ENCODE results near the gene MEGF9.

MEGF9 gene

DNA sequence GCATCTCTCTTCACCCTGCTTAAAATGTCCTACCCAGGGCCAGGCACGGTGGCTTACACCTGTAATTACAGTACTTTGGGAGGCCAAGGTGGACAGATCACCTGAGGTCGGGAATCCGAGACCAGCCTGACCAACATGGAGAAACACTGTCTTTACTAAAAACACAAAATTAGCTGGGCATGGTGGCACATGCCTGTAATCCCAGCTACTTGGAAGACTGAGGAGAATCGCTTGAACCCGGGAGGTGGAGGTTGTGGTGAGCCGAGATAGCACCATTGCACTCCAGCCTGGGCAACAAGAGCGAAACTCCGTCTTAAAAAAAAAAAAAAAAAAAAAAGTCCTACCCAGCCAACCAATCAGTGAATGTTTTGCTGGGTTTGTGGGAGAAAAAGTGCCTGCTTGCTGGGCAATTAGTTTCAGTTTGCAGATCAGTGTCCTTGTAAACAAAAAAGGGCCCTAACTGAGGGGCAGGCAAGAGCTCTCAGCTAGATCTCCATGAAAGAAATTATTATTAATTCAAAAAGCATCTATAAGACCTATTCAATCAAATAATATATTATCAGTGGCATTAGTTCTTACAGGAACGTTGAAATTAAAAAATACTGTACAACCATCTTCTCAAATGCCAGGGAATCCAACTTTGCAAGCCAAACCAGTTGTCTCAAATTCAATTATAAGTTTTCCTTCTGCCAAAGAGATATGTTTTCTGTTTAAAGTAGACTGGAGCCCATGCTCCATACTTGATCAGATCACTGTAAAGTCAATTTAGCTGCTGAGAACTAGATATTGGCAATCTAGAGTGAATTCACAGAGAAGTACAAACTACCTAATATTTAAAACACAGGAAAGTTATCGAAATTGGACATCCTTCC lies 3.9 kb downstream of the MEGF9 start:
- Histone ChIP-seq H4K8ac (ENCODE audit: low read depth, low read length) (no peak overlapping the region), H4K12ac (ENCODE audit: low read depth, low read length) (no peak overlapping the region), H2AFZ (ENCODE audit: insufficient read depth, low read length, poor library complexity) (no peak overlapping the region), H3K36me3 (ENCODE audit: control insufficient read depth in 1 of 2, insufficient read depth in 2 of 2, low read length in 2 of 2) (no peaks in the 10 kb centered on the region), H2AK5ac (ENCODE audit: low read length) (no peak overlapping the region), H3K27ac (ENCODE audit: low read depth, low read length) (no peak overlapping the region), H3K27me3 (ENCODE audit: insufficient read depth, low read length) (peaks cover 10% of the 10 kb centered on the region), H4K91ac (ENCODE audit: low read depth, low read length) (no peak overlapping the region), H3K79me1 (ENCODE audit: low read length) (peaks cover 7% of the 10 kb centered on the region), H3K23ac (ENCODE audit: low read length) (no peak overlapping the region), H3K4me1 (ENCODE audit: control insufficient read depth in 1 of 2, insufficient read depth in 2 of 2, low read length in 2 of 2) (peaks cover 6% of the 10 kb centered on the region in 2 experiments), H3K79me2 (ENCODE audit: control insufficient read depth, insufficient read depth, low read length, poor library complexity) (peaks cover 5% of the 10 kb centered on the region), H2BK120ac (ENCODE audit: insufficient read depth, low read length, poor library complexity) (no peak overlapping the region), H2BK12ac (ENCODE audit: low read length) (no peak overlapping the region), H3K4me3 (ENCODE audit: low read depth, low read length) (no peak overlapping the region), H3K14ac (ENCODE audit: low read length) (no peak overlapping the region), H3K4ac (ENCODE audit: low read depth, low read length) (no peak overlapping the region), H3K9ac (ENCODE audit: low read length) (no peak overlapping the region), H3K4me2 (ENCODE audit: low read length) (no peak overlapping the region), H2BK5ac (ENCODE audit: low read depth, low read length, poor library complexity) (no peak overlapping the region), H3K9me3 (ENCODE audit: insufficient read depth, low read depth, low read length) (no peaks in the 10 kb centered on the region), H3K18ac (ENCODE audit: low read length) (no peak overlapping the region)
- no CpG with 5 or more reads among the region's 10 CpGs for WGBS (ENCODE audit: extremely low coverage, insufficient coverage, insufficient read length)
- DNase-seq = peak in 1 of 2 donors; percentile 26

DNA sequence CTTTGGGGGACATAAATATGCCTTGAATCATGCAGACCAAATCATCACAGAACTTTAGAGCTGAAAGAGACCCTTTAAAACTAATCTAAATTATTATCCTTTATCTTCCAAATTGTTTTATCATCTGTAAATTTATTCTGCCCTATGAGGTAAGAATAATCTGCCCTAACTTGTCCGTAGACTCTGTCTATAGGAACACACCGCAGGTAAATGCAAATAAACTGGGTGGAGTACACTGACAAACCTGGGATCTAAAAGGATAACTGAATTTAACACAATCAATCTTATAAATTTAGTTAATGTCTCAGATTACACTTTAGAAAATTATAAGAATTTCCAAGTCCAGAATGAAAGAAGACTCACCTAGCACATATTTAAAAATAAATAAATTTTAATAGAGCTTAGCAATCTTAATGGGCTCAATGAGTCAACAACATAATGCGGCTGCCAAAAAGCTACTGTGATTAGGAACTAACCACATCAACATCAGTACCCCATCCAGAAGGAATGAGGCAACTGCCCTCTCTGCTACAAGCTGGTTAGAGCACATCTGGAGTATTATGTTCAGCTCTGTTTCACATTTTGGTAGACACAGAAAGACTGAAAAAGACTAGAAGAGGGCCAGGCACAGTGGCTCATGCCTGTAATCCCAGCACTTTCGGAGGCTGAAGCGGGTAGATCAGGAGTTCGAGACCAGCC lies 5.6 kb downstream of the MEGF9 start:
- H2BK12ac ChIP-seq (ENCODE audit: low read length) = no peak overlapping the region
- H3K79me1 ChIP-seq (ENCODE audit: low read length) = no peaks in the 10 kb centered on the region
- H3K9ac ChIP-seq (ENCODE audit: low read length) = no peak overlapping the region
- no peak overlapping the region for H3K14ac ChIP-seq (ENCODE audit: low read length)
- H3K4me3 ChIP-seq (ENCODE audit: low read depth, low read length) = no peak overlapping the region
- H3K9me3 ChIP-seq (ENCODE audit: insufficient read depth, low read depth, low read length) = no peaks in the 10 kb centered on the region
- no peak overlapping the region for H3K23ac ChIP-seq (ENCODE audit: low read length)
- no peak overlapping the region for H2BK120ac ChIP-seq (ENCODE audit: insufficient read depth, low read length, poor library complexity)
- WGBS (ENCODE audit: extremely low coverage, insufficient coverage, insufficient read length) = no CpG with 5 or more reads among the region's 6 CpGs
- H3K27me3 ChIP-seq (ENCODE audit: insufficient read depth, low read length) = peaks cover 7% of the 10 kb centered on the region
- H4K8ac ChIP-seq (ENCODE audit: low read depth, low read length) = no peak overlapping the region
- no peak overlapping the region for H2AFZ ChIP-seq (ENCODE audit: insufficient read depth, low read length, poor library complexity)
- H2AK5ac ChIP-seq (ENCODE audit: low read length) = no peak overlapping the region
- no peak overlapping the region for H4K12ac ChIP-seq (ENCODE audit: low read depth, low read length)
- no peak overlapping the region for H3K27ac ChIP-seq (ENCODE audit: low read depth, low read length)
- no peaks in the 10 kb centered on the region for H3K36me3 ChIP-seq (ENCODE audit: control insufficient read depth in 1 of 2, insufficient read depth in 2 of 2, low read length in 2 of 2)
- no peak overlapping the region for H2BK5ac ChIP-seq (ENCODE audit: low read depth, low read length, poor library complexity)
- no peak overlapping the region for H3K4me2 ChIP-seq (ENCODE audit: low read length)
- DNase-seq = no peak
- no peaks in the 10 kb centered on the region for H3K4me1 ChIP-seq (ENCODE audit: control insufficient read depth in 1 of 2, insufficient read depth in 2 of 2, low read length in 2 of 2)
- H3K4ac ChIP-seq (ENCODE audit: low read depth, low read length) = no peak overlapping the region
- H3K18ac ChIP-seq (ENCODE audit: low read length) = no peak overlapping the region
- H3K79me2 ChIP-seq (ENCODE audit: control insufficient read depth, insufficient read depth, low read length, poor library complexity) = no peaks in the 10 kb centered on the region
- H4K91ac ChIP-seq (ENCODE audit: low read depth, low read length) = no peak overlapping the region

DNA sequence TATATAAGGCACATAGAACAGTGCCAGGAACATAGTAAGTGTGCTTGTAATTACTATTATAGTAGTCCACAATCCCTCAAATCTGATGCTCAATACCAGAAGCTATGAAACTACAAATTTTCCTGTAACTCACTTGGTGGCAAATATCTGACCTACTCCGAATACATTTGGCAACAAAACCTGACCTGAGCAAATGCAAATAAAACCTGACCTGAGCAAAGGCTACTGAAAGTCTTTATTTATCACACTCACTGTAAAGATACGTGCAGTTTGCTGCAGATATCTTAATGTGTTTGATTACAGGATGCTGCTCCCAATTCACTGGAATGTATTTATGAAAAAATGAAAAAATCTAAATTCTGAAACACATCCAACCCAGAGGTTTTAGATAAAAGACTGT lies 7.1 kb downstream of the MEGF9 start:
- Histone ChIP-seq H3K4ac (ENCODE audit: low read depth, low read length) (no peak overlapping the region), H3K14ac (ENCODE audit: low read length) (no peak overlapping the region)

DNA sequence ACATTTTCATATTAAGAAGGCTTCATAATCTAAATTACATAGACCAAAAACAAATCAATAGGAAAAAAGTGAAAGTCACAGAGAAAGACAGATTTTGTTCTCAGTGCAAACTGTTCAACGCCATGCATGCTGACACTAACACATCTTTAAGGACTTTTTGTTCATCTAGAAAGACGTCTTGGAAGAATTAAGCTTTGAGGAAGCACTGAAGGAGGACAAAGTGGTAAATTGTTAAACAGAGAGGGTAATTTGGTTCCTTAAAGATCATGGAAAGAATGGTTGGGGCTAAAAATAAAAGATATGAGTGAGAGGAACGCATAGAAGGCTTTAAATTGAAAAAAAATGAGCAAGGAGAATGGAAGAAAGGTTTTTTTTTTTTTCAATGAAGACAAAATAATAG lies 9.1 kb downstream of the MEGF9 start:
- no peak overlapping the region for H2BK120ac ChIP-seq (ENCODE audit: insufficient read depth, low read length, poor library complexity)
- no peak overlapping the region for H3K9ac ChIP-seq (ENCODE audit: low read length)
- H4K8ac ChIP-seq (ENCODE audit: low read depth, low read length) = no peak overlapping the region
- no peak overlapping the region for H4K91ac ChIP-seq (ENCODE audit: low read depth, low read length)
- H2BK5ac ChIP-seq (ENCODE audit: low read depth, low read length, poor library complexity) = no peak overlapping the region
- no peaks in the 10 kb centered on the region for H3K79me2 ChIP-seq (ENCODE audit: control insufficient read depth, insufficient read depth, low read length, poor library complexity)
- H3K9me3 ChIP-seq (ENCODE audit: insufficient read depth, low read depth, low read length) = no peaks in the 10 kb centered on the region
- H3K79me1 ChIP-seq (ENCODE audit: low read length) = no peaks in the 10 kb centered on the region
- H3K18ac ChIP-seq (ENCODE audit: low read length) = no peak overlapping the region
- no peaks in the 10 kb centered on the region for H3K27me3 ChIP-seq (ENCODE audit: insufficient read depth, low read length)
- H3K27ac ChIP-seq (ENCODE audit: low read depth, low read length) = no peak overlapping the region
- no peak overlapping the region for H2BK12ac ChIP-seq (ENCODE audit: low read length)
- no CpG with 5 or more reads among the region's 3 CpGs for WGBS (ENCODE audit: extremely low coverage, insufficient coverage, insufficient read length)
- no peak overlapping the region for H3K4me3 ChIP-seq (ENCODE audit: low read depth, low read length)
- no peak overlapping the region for H4K12ac ChIP-seq (ENCODE audit: low read depth, low read length)
- no peaks in the 10 kb centered on the region for H3K4me1 ChIP-seq (ENCODE audit: control insufficient read depth in 1 of 2, insufficient read depth in 2 of 2, low read length in 2 of 2)
- H2AK5ac ChIP-seq (ENCODE audit: low read length) = no peak overlapping the region
- no peak overlapping the region for H3K23ac ChIP-seq (ENCODE audit: low read length)
- no peak overlapping the region for H2AFZ ChIP-seq (ENCODE audit: insufficient read depth, low read length, poor library complexity)
- H3K14ac ChIP-seq (ENCODE audit: low read length) = no peak overlapping the region
- no peak overlapping the region for H3K4me2 ChIP-seq (ENCODE audit: low read length)
- H3K36me3 ChIP-seq (ENCODE audit: control insufficient read depth in 1 of 2, insufficient read depth in 2 of 2, low read length in 2 of 2) = no peaks in the 10 kb centered on the region
- DNase-seq = no peak
- no peak overlapping the region for H3K4ac ChIP-seq (ENCODE audit: low read depth, low read length)

More for the DNA sequence above, 7.1 kb downstream of the MEGF9 start:
- Histone ChIP-seq H2AFZ (ENCODE audit: insufficient read depth, low read length, poor library complexity) (no peak overlapping the region), H4K8ac (ENCODE audit: low read depth, low read length) (no peak overlapping the region), H3K4me2 (ENCODE audit: low read length) (no peak overlapping the region), H3K18ac (ENCODE audit: low read length) (no peak overlapping the region), H3K23ac (ENCODE audit: low read length) (no peak overlapping the region), H3K36me3 (ENCODE audit: control insufficient read depth in 1 of 2, insufficient read depth in 2 of 2, low read length in 2 of 2) (no peaks in the 10 kb centered on the region), H3K27me3 (ENCODE audit: insufficient read depth, low read length) (no peaks in the 10 kb centered on the region), H3K79me1 (ENCODE audit: low read length) (no peaks in the 10 kb centered on the region), H3K27ac (ENCODE audit: low read depth, low read length) (no peak overlapping the region), H4K91ac (ENCODE audit: low read depth, low read length) (no peak overlapping the region), H3K9me3 (ENCODE audit: insufficient read depth, low read depth, low read length) (no peaks in the 10 kb centered on the region), H3K79me2 (ENCODE audit: control insufficient read depth, insufficient read depth, low read length, poor library complexity) (no peaks in the 10 kb centered on the region), H4K12ac (ENCODE audit: low read depth, low read length) (no peak overlapping the region), H3K9ac (ENCODE audit: low read length) (no peak overlapping the region), H3K4me3 (ENCODE audit: low read depth, low read length) (no peak overlapping the region), H2BK5ac (ENCODE audit: low read depth, low read length, poor library complexity) (no peak overlapping the region), H2AK5ac (ENCODE audit: low read length) (no peak overlapping the region), H2BK12ac (ENCODE audit: low read length) (no peak overlapping the region), H3K4me1 (ENCODE audit: control insufficient read depth in 1 of 2, insufficient read depth in 2 of 2, low read length in 2 of 2) (no peaks in the 10 kb centered on the region), H2BK120ac (ENCODE audit: insufficient read depth, low read length, poor library complexity) (no peak overlapping the region)
- WGBS (ENCODE audit: extremely low coverage, insufficient coverage, insufficient read length) = no CpG with 5 or more reads among the region's 2 CpGs
- no peak for DNase-seq

All from trophoblast cell (in vitro differentiated cells and primary cell).